Tibial artery (tissue), 4 donors: ENCODE data around the gene CCDC50.

Experiments
- DNase-seq, 2 donors: peaks; one replicate each; pipeline ENCODE4 v3.0.0-alpha.2; 2019
- H3K27ac ChIP-seq, 2 donors: fragments of 200-600 bp; sonication (generic) in 1 of 2; 1 replicate in 1 of 2; 2 replicates in 1 of 2; pipeline ENCODE4 v1.5.1; 2018 to 2019; ENCODE audit warnings: mild to moderate bottlenecking in 1 of 2
- H3K27me3 ChIP-seq, 2 donors: fragments of 200-600 bp; sonication (generic) in 1 of 2; one replicate each; pipeline versions ENCODE4 v1.5.1 to v1.6.0; 2016 to 2019
- H3K36me3 ChIP-seq, 3 donors: fragments of 200-600 bp; sonication (generic) in 2 of 3; one replicate each; pipeline ENCODE4 v1.5.1; 2016 to 2019; ENCODE audit warnings: mild to moderate bottlenecking in 2 of 3
- H3K4me1 ChIP-seq, 4 donors: fragments of 200-600 bp; sonication (generic) in 2 of 4; 1 replicate in 3 of 4; 2 replicates in 1 of 4; pipeline ENCODE4 v1.5.1; 2016 to 2019
- H3K4me3 ChIP-seq, 2 donors: fragments of 200-600 bp; sonication (generic) in 1 of 2; 1 replicate in 1 of 2; 2 replicates in 1 of 2; pipeline ENCODE4 v1.5.1; 2018 to 2019; ENCODE audit warnings: mild to moderate bottlenecking in 2 of 2
- H3K9me3 ChIP-seq, 3 donors: fragments of 200-600 bp; sonication (generic) in 1 of 3; one replicate each; pipeline ENCODE4 v1.5.1; 2016 to 2019
- intact Hi-C: fragments of 100-400 bp; cut with DNase I; formaldehyde crosslinking; loops from one replicate; pipeline ENCODE4 v1.15.0; 2023; ENCODE audit warnings: low total_unique reads
- TF ChIP-seq, protein P1 (sequence below), 2 experiments: fragments of 200-600 bp in 1 of 2; fragments of 450-650 bp in 1 of 2; IDR thresholded peaks; one replicate each; pipeline ENCODE4 v1.5.1; 2017 to 2019; ENCODE audit warnings: antibody characterized with exemption in 2 of 2, mild to moderate bottlenecking in 1 of 2, moderate library complexity in 1 of 2

CCDC50 gene

DNA sequence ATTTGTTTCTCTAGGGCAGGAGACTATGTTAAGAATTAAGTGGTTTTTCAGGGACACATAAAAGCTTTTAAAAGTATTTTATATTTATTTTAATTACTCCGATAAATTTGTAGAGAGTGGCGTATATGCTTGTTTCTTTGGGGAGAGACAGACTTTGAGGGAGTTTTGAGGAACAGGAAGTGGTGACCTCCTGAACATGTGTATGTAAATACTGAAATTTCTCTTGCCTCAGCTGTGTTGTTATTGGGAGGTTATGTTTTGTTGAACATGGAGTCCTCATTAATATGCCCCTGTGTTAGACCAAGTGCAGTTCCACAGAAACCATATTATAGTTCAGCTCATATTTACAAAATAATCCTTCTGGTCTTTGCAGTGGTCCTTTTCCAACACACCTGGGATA is 42.9 kb downstream of the CCDC50 start:
- intact Hi-C loops: no loop called here
- TF ChIP-seq, protein P1, sequence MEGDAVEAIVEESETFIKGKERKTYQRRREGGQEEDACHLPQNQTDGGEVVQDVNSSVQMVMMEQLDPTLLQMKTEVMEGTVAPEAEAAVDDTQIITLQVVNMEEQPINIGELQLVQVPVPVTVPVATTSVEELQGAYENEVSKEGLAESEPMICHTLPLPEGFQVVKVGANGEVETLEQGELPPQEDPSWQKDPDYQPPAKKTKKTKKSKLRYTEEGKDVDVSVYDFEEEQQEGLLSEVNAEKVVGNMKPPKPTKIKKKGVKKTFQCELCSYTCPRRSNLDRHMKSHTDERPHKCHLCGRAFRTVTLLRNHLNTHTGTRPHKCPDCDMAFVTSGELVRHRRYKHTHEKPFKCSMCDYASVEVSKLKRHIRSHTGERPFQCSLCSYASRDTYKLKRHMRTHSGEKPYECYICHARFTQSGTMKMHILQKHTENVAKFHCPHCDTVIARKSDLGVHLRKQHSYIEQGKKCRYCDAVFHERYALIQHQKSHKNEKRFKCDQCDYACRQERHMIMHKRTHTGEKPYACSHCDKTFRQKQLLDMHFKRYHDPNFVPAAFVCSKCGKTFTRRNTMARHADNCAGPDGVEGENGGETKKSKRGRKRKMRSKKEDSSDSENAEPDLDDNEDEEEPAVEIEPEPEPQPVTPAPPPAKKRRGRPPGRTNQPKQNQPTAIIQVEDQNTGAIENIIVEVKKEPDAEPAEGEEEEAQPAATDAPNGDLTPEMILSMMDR (IDR thresholded peaks at IDR 0.05): no peak

DNA sequence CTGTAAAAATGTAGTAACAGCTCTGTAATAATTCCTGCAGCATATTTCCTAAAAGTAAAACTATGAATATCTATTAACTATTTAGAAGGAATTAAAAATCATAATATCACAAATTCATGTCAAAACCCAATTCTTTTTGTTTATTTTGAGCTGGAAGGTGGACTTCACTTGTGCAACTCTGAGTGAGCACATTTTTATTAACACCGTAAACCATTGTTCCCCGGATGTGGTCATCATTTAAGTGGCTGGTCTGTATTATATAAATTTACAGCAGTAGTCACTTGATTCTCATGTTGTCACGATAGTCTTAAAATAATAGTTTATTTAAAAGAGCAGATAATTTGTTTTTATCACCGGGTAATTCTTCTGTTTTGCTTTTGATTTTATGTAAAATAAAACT is 44.1 kb downstream of the CCDC50 start:
- DNase-seq: no peak
- Histone ChIP-seq H3K36me3 (peaks cover 28 to 30% (median 29%) of the 10 kb centered on the region in 3 donors), H3K4me1 (peaks cover 0 to 27% (median 15%) of the 10 kb centered on the region in 4 donors), H3K27me3 (no peaks in the 10 kb centered on the region), H3K9me3 (no peaks in the 10 kb centered on the region), H3K4me3 (no peak overlapping the region), H3K27ac (no peak overlapping the region)
- intact Hi-C loops: no loop called here
- TF ChIP-seq, protein P1 (IDR thresholded peaks at IDR 0.05): no peak

More for the DNA sequence above, 42.9 kb downstream of the CCDC50 start:
- no peaks in the 10 kb centered on the region for H3K9me3 ChIP-seq
- H3K27me3 ChIP-seq: no peaks in the 10 kb centered on the region
- DNase-seq: no peak
- H3K4me1 ChIP-seq: peaks cover 0 to 15% (median 10%) of the 10 kb centered on the region in 4 donors
- peaks cover 28 to 30% (median 29%) of the 10 kb centered on the region in 3 donors for H3K36me3 ChIP-seq
- no peak overlapping the region for H3K27ac ChIP-seq
- no peak overlapping the region for H3K4me3 ChIP-seq

- intact Hi-C loops: no loop called here
- TF ChIP-seq, protein P1 (IDR thresholded peaks at IDR 0.05): no peak
- Histone ChIP-seq H3K36me3 (peaks cover 21 to 26% (median 24%) of the 10 kb centered on the region in 3 donors), H3K27ac (peak overlapping the region; percentile 28 to 46), H3K4me3 (no peak overlapping the region), H3K9me3 (no peaks in the 10 kb centered on the region), H3K4me1 (peaks cover 0 to 47% (median 19%) of the 10 kb centered on the region in 4 donors), H3K27me3 (no peaks in the 10 kb centered on the region)
- no peak for DNase-seq
Observed at GRCh38 chr3:191376516-191377141, 47.4 kb downstream of the CCDC50 start.

DNA sequence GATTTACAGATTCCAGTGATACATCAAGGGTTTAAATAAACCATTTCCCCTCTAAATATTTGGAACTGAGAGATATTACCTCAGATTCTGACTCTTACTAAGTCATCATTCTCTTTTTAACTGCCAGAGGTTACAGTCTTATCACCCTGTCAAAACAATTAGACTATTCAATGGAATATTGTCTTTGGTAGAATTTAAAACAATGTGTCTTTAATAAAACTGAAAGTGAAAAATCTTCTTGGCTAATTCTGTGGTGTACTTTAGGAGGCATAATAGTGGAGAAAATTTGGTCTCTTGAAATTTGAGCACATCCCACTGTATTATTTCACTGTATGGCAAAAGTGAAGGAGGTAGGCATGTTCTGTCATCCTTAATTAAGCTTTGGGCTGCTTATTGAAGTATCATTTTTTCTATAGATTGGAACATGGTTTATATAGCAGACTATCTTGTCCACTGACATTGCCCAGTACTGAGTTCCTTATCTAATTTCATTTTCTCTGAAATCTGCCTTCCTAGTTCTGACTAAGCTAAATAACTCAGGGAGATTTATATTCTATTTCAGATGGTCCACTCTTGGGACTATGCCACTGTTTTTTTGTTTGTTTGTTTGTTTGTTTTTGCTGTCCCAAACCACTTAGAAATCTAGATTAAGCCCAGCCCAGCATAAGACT is 49.1 kb downstream of the CCDC50 start:
- no peak for DNase-seq
- H3K27me3 ChIP-seq: no peaks in the 10 kb centered on the region
- no peak overlapping the region for H3K27ac ChIP-seq
- H3K9me3 ChIP-seq: no peaks in the 10 kb centered on the region
- H3K4me3 ChIP-seq: no peak overlapping the region
- H3K4me1 ChIP-seq: peaks cover 0 to 52% (median 19%) of the 10 kb centered on the region in 4 donors
- H3K36me3 ChIP-seq: peaks cover 33 to 40% (median 35%) of the 10 kb centered on the region in 3 donors
- intact Hi-C loops: no loop called here
- TF ChIP-seq, protein P1 (IDR thresholded peaks at IDR 0.05): no peak

- intact Hi-C loops: no loop called here
- TF ChIP-seq, protein P1 (IDR thresholded peaks at IDR 0.05): no peak
- no peak overlapping the region for H3K4me3 ChIP-seq
- H3K36me3 ChIP-seq: peaks cover 33 to 40% (median 35%) of the 10 kb centered on the region in 3 donors
- no peak overlapping the region for H3K27ac ChIP-seq
- H3K4me1 ChIP-seq: peaks cover 0 to 54% (median 19%) of the 10 kb centered on the region in 4 donors
- H3K27me3 ChIP-seq: no peaks in the 10 kb centered on the region
- H3K9me3 ChIP-seq: no peaks in the 10 kb centered on the region
- no peak for DNase-seq
Observed at GRCh38 chr3:191379446-191379845, 50.3 kb downstream of the CCDC50 start.
